Activated CD4-positive, alpha-beta T cell treated with anti-CD3 and anti-CD28 coated beads for 48 hours (primary cell): ENCODE measurements around the gene MAPKAPK2.
A peak's percentile ranks its signal among the peaks of the same experiment; 100 is the strongest.
"Not testable (repeated sequence)": the region's sequence is repeated elsewhere in the genome, so short reads cannot be mapped to it uniquely, and the experiment has no call there.

Experiments
- DNase-seq: peaks from one replicate; pipeline ENCODE4 v3.0.0-alpha.2; 2020

Gene MAPKAPK2

GRCh38 chr1:206751891-206752290 lies 67.2 kb downstream of the MAPKAPK2 start:
- no peak for DNase-seq

GRCh38 chr1:206752481-206752880 lies 67.8 kb downstream of the MAPKAPK2 start:
- DNase-seq: no peak

- no peak for DNase-seq
These were observed 68.4 kb downstream of the MAPKAPK2 start for GRCh38 chr1:206753141-206753540.

- no peak for DNase-seq
These were observed 69.3 kb downstream of the MAPKAPK2 start for GRCh38 chr1:206754011-206754410.

GRCh38 chr1:206757524-206758266 lies 73.0 kb downstream of the MAPKAPK2 start:
- DNase-seq: peak; percentile 42

GRCh38 chr1:206760590-206760989 lies 75.9 kb downstream of the MAPKAPK2 start:
- DNase-seq: no peak

- DNase-seq: no peak
These were observed 76.6 kb downstream of the MAPKAPK2 start for GRCh38 chr1:206761159-206761768.

- not testable (repeated sequence) for DNase-seq
These were observed 78.1 kb downstream of the MAPKAPK2 start for GRCh38 chr1:206762741-206763364.

- DNase-seq: not testable (repeated sequence)
These were observed 81.1 kb downstream of the MAPKAPK2 start for GRCh38 chr1:206765771-206766170.

- DNase-seq: peak; percentile 70
These were observed 81.6 kb downstream of the MAPKAPK2 start for GRCh38 chr1:206766251-206766856.

- no peak for DNase-seq
These were observed 84.0 kb downstream of the MAPKAPK2 start for GRCh38 chr1:206768472-206769303.

- DNase-seq: peak; percentile 81
These were observed 84.6 kb downstream of the MAPKAPK2 start for GRCh38 chr1:206769304-206769731.

- DNase-seq: peak; percentile 25
These were observed 86.0 kb downstream of the MAPKAPK2 start, which contains the start of gene IL19 for GRCh38 chr1:206770531-206771337. Gene IL19 (plus strand): TSS chr1:206770773. CDS start chr1:206836663, 65,890 bp downstream.

- no peak for DNase-seq
These were observed 86.6 kb downstream of the MAPKAPK2 start for GRCh38 chr1:206771338-206771692.

- DNase-seq: no peak
These were observed 87.7 kb downstream of the MAPKAPK2 start, which contains the start of gene IL10 for GRCh38 chr1:206772243-206772937. Gene IL10 (minus strand): TSS chr1:206772494. CDS start chr1:206772435, 59 bp downstream.

GRCh38 chr1:206774093-206774492 lies 89.4 kb downstream of the MAPKAPK2 start:
- no peak for DNase-seq

GRCh38 chr1:206776229-206776628 lies 91.5 kb downstream of the MAPKAPK2 start:
- no peak for DNase-seq

- no peak for DNase-seq
These were observed 93.3 kb downstream of the MAPKAPK2 start for GRCh38 chr1:206778031-206778430.

GRCh38 chr1:206778911-206779310 lies 94.2 kb downstream of the MAPKAPK2 start:
- DNase-seq: not testable (repeated sequence)

- DNase-seq: no peak
These were observed 94.9 kb downstream of the MAPKAPK2 start for GRCh38 chr1:206779638-206780037.

- DNase-seq: no peak
These were observed 97.7 kb downstream of the MAPKAPK2 start for GRCh38 chr1:206782448-206782847.
